ENCODE results near the gene ABHD16A. TPM values are rescaled to one million over a fixed set of nuclear protein-coding genes. Genes with fewer than 3 reads are reported as not detected.

ABHD16A gene
- total RNA-seq, 2 donors from 2014 or later = 49.3 to 52.8 TPM

DNA sequence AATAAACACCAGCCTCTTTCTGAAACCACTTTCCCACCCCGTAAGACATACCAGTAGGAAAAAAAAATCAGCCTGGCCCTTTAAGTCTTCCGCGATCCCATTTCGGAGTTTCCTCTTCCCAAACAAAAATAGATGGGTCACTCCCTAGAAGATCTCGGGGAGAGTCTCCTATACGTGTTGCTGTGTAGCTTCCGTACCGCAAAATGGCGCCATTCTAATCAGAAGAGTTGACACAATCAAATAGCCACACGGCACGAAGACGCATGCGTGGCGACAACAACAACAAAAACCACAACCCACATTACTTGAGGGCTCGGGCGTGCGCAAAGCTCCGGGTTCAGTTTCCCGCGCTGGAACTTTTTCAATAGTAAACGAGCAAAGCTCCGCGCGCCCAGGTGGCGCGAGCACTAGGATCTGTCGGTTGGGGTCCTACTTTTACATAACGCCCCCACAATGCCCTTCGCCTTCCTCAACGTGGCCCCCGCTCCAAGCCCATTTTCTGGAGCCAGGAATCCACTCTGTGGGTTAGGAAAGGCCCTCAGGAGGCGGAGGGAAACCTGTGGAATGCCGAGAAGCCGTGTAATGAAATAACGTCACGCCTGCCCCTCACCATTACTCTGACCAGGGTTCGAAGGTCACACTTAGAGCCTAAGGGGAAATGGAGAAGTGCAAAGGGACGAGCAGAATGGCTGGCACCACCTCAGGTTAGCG, 38.2 kb downstream of the ABHD16A start, which contains the start of gene GPANK1:
GPANK1 (minus strand) TSS at position 208 of the 711 bp plus-strand sequence. CDS start 519 bp downstream, outside the sequence.
- peak within 1 kb of the TSS; percentile 95 to 97 for H3K27ac ChIP-seq
- H3K27me3 ChIP-seq (replicated peaks; ENCODE audit: insufficient read depth) = no peaks in the 10 kb centered on the region
- H3K4me3 ChIP-seq = peak within 1 kb of the TSS; percentile 98
- ATAC-seq (ENCODE audit: insufficient number of reproducible peaks, low FRiP score, low read depth) (peak; percentile 42), DNase-seq (ENCODE audit: low spot score) (peak; percentile 86)
- TF ChIP-seq, protein P1, sequence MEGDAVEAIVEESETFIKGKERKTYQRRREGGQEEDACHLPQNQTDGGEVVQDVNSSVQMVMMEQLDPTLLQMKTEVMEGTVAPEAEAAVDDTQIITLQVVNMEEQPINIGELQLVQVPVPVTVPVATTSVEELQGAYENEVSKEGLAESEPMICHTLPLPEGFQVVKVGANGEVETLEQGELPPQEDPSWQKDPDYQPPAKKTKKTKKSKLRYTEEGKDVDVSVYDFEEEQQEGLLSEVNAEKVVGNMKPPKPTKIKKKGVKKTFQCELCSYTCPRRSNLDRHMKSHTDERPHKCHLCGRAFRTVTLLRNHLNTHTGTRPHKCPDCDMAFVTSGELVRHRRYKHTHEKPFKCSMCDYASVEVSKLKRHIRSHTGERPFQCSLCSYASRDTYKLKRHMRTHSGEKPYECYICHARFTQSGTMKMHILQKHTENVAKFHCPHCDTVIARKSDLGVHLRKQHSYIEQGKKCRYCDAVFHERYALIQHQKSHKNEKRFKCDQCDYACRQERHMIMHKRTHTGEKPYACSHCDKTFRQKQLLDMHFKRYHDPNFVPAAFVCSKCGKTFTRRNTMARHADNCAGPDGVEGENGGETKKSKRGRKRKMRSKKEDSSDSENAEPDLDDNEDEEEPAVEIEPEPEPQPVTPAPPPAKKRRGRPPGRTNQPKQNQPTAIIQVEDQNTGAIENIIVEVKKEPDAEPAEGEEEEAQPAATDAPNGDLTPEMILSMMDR (IDR thresholded peaks at IDR 0.05) = no peak
- H3K4me1 ChIP-seq (ENCODE audit: control insufficient read depth in 1 of 2, low read depth in 2 of 2) = peaks cover 19 to 57% of the 10 kb centered on the region in 2 donors
- peaks cover 28% of the 10 kb centered on the region for H3K36me3 ChIP-seq
- H3K9me3 ChIP-seq = no peaks in the 10 kb centered on the region

DNA sequence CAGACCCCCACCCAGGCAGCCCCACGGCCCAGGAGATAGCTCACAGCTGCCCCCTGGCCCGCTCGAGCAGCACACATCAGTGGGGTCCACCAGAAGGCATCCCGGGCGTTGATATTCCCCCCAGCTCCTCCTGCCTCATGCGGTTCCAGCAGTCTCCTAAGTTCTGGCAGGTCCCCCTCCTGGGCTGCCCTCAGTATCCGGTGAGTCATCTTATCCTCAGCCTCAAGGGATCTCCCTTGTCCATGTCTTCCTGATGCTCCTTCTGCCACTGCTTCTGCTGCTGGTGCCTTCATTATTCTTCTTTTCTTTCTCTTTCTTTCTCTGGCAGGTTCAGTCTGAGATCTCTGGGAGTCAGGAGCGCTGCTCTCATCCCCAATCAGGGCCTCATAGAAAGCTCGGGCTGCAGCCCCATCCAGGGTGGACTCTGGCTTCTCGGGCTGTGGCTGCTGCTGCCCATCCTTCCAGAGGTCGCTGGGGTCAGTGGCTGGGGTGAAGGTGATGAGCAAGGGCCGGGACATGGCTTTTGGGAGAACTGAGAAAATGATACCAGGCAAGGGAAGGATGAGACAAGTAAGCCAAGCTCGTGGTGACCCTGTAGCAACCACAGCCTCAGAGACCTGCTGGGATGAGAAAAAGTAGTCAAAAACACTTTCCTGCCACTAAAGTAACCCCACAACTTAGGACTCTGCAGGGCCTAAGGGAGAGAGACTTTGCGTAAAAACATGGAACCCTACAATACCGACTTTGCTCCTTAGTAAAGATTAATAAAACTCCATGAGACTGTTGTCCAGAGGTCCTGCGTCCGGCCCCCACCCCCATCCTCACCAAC, 38.9 kb downstream of the ABHD16A start:
- DNase-seq (ENCODE audit: low spot score) (no peak), ATAC-seq (ENCODE audit: insufficient number of reproducible peaks, low FRiP score, low read depth) (no peak)
- TF ChIP-seq, protein P1 (IDR thresholded peaks at IDR 0.05) = no peak
- Histone ChIP-seq H3K4me3 (peak overlapping the region; percentile 98), H3K27me3 (replicated peaks; ENCODE audit: insufficient read depth) (no peaks in the 10 kb centered on the region), H3K36me3 (peaks cover 21% of the 10 kb centered on the region), H3K27ac (peak overlapping the region; percentile 95 to 97), H3K9me3 (no peaks in the 10 kb centered on the region), H3K4me1 (ENCODE audit: control insufficient read depth in 1 of 2, low read depth in 2 of 2) (peaks cover 25 to 65% of the 10 kb centered on the region in 2 donors)

DNA sequence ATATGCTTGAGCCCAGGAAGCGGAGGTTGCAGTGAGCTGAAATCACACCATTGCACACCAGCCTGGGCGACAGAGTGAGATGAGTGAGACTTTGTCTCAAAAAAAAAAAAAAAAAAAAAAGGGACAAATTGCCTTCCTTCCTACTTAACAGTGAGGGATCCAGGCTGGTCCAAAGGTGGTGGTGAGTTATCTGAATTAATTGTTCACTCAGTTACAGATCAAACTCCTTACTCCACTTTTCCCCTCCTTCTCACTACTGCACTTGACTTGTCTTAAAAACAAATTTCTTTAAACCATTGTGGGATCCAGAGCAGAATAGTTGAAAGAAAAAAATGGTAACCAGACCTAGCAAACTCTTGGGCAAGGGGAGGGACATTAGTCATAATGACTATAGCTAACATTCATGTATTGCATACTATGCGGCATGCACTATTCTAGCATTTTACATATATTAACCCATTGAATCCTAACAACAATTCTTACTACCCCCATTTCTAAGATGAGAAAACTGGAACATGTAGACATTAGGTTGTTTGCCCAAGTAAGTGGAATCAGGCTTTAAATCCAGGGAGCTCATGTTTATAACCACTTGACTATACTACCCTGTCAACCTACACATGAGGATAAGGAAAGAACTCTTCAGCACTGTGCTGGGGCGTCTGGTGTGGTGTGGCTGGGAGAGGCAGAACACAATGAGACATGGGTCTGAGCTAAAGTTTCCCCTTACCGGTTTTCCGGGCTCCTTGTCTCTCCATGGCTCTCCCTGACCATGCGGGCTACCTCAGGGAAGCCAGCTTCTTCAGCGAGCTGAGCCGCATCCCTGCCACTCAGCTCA, 39.8 kb downstream of the ABHD16A start:
- H3K27ac ChIP-seq = peak overlapping the region; percentile 95 to 97
- H3K9me3 ChIP-seq = no peaks in the 10 kb centered on the region
- H3K4me1 ChIP-seq (ENCODE audit: control insufficient read depth in 1 of 2, low read depth in 2 of 2) = peaks cover 33 to 70% of the 10 kb centered on the region in 2 donors
- H3K4me3 ChIP-seq = peak overlapping the region; percentile 98
- DNase-seq (ENCODE audit: low spot score) (no peak), ATAC-seq (ENCODE audit: insufficient number of reproducible peaks, low FRiP score, low read depth) (no peak)
- H3K36me3 ChIP-seq = peaks cover 12% of the 10 kb centered on the region
- TF ChIP-seq, protein P1 (IDR thresholded peaks at IDR 0.05) = no peak
- no peaks in the 10 kb centered on the region for H3K27me3 ChIP-seq (replicated peaks; ENCODE audit: insufficient read depth)

GRCh38 chr6:31662124-31662723, 40.9 kb downstream of the ABHD16A start:
- Histone ChIP-seq H3K27me3 (replicated peaks; ENCODE audit: insufficient read depth) (no peaks in the 10 kb centered on the region), H3K27ac (peak overlapping the region in 1 of 2 donors; percentile 4), H3K9me3 (no peaks in the 10 kb centered on the region), H3K4me3 (no peak overlapping the region), H3K4me1 (ENCODE audit: control insufficient read depth in 1 of 2, low read depth in 2 of 2) (peaks cover 32 to 68% of the 10 kb centered on the region in 2 donors), H3K36me3 (peaks cover 1% of the 10 kb centered on the region)
- ATAC-seq (ENCODE audit: insufficient number of reproducible peaks, low FRiP score, low read depth) (no peak), DNase-seq (ENCODE audit: low spot score) (no peak)
- TF ChIP-seq, protein P1 (IDR thresholded peaks at IDR 0.05) = no peak

All from thoracic aorta (tissue), 2 donors.